Smooth muscle cell (in vitro differentiated cells): ENCODE data around the gene PRSS56. TPM values are rescaled to one million over a fixed set of nuclear protein-coding genes. Genes with fewer than 3 reads are reported as not detected.

Source experiments
- DNase-seq: peaks from one replicate; lab custom pipeline; 2025; ENCODE audit not compliant: unreplicated experiment; lab: John Stamatoyannopoulos, UW
- H2AFZ ChIP-seq: fragments of 200-600 bp; sonication (generic); 2 replicates; pipeline ENCODE4 v1.6.0; 2016; ENCODE audit warnings: antibody characterized with exemption, low read depth, mild to moderate bottlenecking
- H3F3A ChIP-seq: fragments of 200-600 bp; sonication (generic); 2 replicates; pipeline ENCODE4 v1.6.0; 2017; ENCODE audit warnings: antibody characterized with exemption, low read depth
- H3K27ac ChIP-seq: fragments of 200-600 bp; sonication (generic); 2 replicates; pipeline ENCODE4 v1.5.1; 2016; ENCODE audit warnings: low read depth, mild to moderate bottlenecking
- H3K27me3 ChIP-seq: fragments of 200-600 bp; sonication (generic); 2 replicates; pipeline ENCODE4 v1.6.1; 2016; ENCODE audit warnings: low read depth, mild to moderate bottlenecking
- H3K36me3 ChIP-seq: fragments of 200-600 bp; sonication (generic); 2 replicates; pipeline ENCODE4 v1.5.1; 2016; ENCODE audit warnings: low read depth
- H3K4me1 ChIP-seq: fragments of 200-600 bp; sonication (generic); 2 replicates; pipeline ENCODE4 v1.5.1; 2016; ENCODE audit warnings: low read depth
- H3K4me2 ChIP-seq: fragments of 200-600 bp; sonication (generic); 2 replicates; pipeline ENCODE4 v1.6.0; 2016; ENCODE audit warnings: mild to moderate bottlenecking
- H3K4me3 ChIP-seq: fragments of 200-600 bp; sonication (generic); 2 replicates; pipeline ENCODE4 v1.5.1; 2016; ENCODE audit warnings: mild to moderate bottlenecking
- H3K79me2 ChIP-seq: fragments of 200-600 bp; sonication (generic); 2 replicates; pipeline ENCODE4 v1.6.0; 2016; ENCODE audit warnings: low read depth, mild to moderate bottlenecking
- H3K9ac ChIP-seq: fragments of 200-600 bp; sonication (generic); 2 replicates; pipeline ENCODE4 v1.6.0; 2016; ENCODE audit warnings: low read depth
- H3K9me3 ChIP-seq: fragments of 200-600 bp; sonication (generic); replicated peaks from 2 replicates; pipeline ENCODE4 v1.5.1; 2016; ENCODE audit warnings: low read depth
- H4K20me1 ChIP-seq: fragments of 200-600 bp; sonication (generic); 2 replicates; pipeline ENCODE4 v1.6.0; 2016; ENCODE audit warnings: low read depth
- WGBS: methylation state at CpG from one replicate; pipeline ENCODE4 v1.1.7; 2016; ENCODE audit warnings: low lambda C conversion rate; 5-methylcytosine and 5-hydroxymethylcytosine counted together
- polyA plus RNA-seq: library from polyadenylated mRNA; unstranded; fragments of >200 nt; fragmentation: Nextera tagmentation; extraction: Ambion mirVana; gene quantifications from 2 replicates; pipeline ENCODE4 v1.2.1, GENCODE V29; 2016
- total RNA-seq: library from RNA; depleted of rRNA; stranded (reverse); fragments of >200 nt; gene quantifications from 2 replicates; pipeline ENCODE4 v1.2.3, GENCODE V29; 2014
- TF ChIP-seq, protein P1 (sequence below): fragments of 200-600 bp; sonication (generic); IDR thresholded peaks from 2 replicates; pipeline ENCODE4 v1.5.1; 2017; ENCODE audit warnings: borderline replicate concordance, mild to moderate bottlenecking, antibody characterized with exemption; ENCODE audit not compliant: insufficient read depth, poor library complexity, severe bottlenecking

PRSS56 gene
- total and polyA plus RNA-seq, 2 experiments from 2014 or later = not detected

DNA sequence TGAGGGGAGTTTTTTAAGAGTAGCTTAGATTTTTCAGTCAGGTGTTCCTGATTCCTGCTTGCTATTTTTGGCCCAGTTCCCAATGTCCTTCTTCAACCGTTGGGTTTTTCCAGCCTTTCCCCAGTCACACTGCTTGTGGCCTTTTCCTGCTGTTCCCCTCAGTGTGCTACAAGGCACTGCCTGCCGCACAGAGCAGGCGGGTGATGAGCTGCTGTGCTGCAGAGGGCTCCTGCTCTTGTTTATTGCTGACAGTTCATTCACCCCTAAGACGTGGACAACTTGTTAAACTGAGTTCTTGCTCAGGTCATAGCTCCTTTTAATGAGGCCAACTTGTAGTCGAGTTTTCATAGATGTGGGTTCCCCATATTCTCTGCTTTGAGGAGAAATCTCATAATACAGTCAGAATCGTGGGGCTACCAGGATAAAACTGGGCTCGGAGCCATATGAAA lies 50.9 kb downstream of the PRSS56 start:
- no peaks in the 10 kb centered on the region for H3K27me3 ChIP-seq

DNA sequence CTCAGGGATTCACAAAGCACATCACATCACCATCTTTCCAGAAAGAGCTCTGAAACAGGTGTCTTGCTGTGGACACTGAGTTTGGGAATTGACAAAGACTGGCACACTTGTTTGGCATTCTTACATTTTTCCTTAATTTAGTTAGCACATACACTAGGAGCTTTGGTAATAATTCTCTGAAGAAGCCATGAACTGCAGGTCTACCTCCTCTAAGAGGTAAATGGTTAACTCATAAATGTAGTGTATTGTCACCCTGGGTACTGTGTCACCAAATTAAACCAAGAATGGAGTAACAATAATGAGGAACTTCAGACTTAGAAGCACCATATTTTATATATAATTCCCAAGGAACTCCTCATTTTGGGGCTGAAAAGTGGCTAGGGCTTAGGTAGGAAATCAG lies 52.9 kb downstream of the PRSS56 start:
- Histone ChIP-seq H2AFZ (no peak overlapping the region), H3K27me3 (no peaks in the 10 kb centered on the region), H3K4me2 (no peak overlapping the region), H4K20me1 (peaks cover 2% of the 10 kb centered on the region), H3K4me3 (no peak overlapping the region), H3K36me3 (peaks cover under 1% of the 10 kb centered on the region), H3K27ac (no peak overlapping the region), H3K9ac (no peak overlapping the region), H3K4me1 (no peaks in the 10 kb centered on the region), H3K9me3 (no peaks in the 10 kb centered on the region), H3F3A (no peaks in the 10 kb centered on the region), H3K79me2 (no peaks in the 10 kb centered on the region)
- TF ChIP-seq, protein P1, sequence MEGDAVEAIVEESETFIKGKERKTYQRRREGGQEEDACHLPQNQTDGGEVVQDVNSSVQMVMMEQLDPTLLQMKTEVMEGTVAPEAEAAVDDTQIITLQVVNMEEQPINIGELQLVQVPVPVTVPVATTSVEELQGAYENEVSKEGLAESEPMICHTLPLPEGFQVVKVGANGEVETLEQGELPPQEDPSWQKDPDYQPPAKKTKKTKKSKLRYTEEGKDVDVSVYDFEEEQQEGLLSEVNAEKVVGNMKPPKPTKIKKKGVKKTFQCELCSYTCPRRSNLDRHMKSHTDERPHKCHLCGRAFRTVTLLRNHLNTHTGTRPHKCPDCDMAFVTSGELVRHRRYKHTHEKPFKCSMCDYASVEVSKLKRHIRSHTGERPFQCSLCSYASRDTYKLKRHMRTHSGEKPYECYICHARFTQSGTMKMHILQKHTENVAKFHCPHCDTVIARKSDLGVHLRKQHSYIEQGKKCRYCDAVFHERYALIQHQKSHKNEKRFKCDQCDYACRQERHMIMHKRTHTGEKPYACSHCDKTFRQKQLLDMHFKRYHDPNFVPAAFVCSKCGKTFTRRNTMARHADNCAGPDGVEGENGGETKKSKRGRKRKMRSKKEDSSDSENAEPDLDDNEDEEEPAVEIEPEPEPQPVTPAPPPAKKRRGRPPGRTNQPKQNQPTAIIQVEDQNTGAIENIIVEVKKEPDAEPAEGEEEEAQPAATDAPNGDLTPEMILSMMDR = no peak
- no peak for DNase-seq

More for the DNA sequence above, 50.9 kb downstream of the PRSS56 start:
- peaks cover 13% of the 10 kb centered on the region for H4K20me1 ChIP-seq
- TF ChIP-seq, protein P1 = no peak
- H3K4me1 ChIP-seq = no peaks in the 10 kb centered on the region
- 86% methylated on average over 7 of the region's 7 CpGs for WGBS
- no peak overlapping the region for H3K4me2 ChIP-seq
- H3K9me3 ChIP-seq = no peaks in the 10 kb centered on the region
- no peak overlapping the region for H3K9ac ChIP-seq
- H3K79me2 ChIP-seq = no peaks in the 10 kb centered on the region
- H3K36me3 ChIP-seq = peaks cover 15% of the 10 kb centered on the region
- no peak overlapping the region for H3K4me3 ChIP-seq
- no peak overlapping the region for H2AFZ ChIP-seq
- no peak for DNase-seq
- no peak overlapping the region for H3K27ac ChIP-seq
- no peaks in the 10 kb centered on the region for H3F3A ChIP-seq

DNA sequence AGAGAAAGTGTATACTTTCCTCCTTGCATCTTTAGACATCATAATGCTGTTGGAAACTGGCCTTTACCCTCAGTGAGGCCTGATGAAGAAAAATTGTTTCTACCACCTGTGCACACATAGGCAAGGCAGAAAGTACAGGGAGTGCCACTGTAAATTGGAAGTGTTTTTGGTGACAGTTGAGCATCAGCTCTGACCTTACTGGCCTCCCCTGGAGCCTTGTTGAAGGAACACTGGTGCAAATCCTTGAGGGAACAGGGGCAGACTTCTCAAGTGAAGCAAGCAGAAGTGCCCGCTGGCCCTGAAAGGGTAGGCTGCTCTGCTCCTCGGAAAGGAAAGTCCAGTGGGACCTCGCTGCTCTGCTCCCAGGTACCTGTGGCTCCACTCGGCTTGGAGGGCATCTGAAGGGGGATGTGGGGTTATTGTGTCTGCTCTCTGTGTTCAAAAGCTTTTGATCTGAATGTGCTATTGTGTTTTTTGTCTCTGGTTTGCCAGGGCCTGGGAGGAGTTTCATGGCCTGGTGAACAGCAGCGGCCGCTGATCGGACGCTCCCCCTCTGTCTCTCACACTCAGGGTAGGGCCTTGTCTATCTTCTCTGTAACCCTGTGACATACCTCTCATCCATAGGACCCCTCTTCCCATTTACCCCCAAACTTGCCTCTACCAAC lies 53.7 kb downstream of the PRSS56 start:
- WGBS = 97% methylated on average over 8 of the region's 8 CpGs
- no peaks in the 10 kb centered on the region for H3F3A ChIP-seq
- no peak overlapping the region for H2AFZ ChIP-seq
- no peak overlapping the region for H3K9ac ChIP-seq
- TF ChIP-seq, protein P1 = no peak
- H3K27me3 ChIP-seq = no peaks in the 10 kb centered on the region
- DNase-seq = no peak
- H3K4me3 ChIP-seq = no peak overlapping the region
- no peak overlapping the region for H3K4me2 ChIP-seq
- no peaks in the 10 kb centered on the region for H4K20me1 ChIP-seq
- no peaks in the 10 kb centered on the region for H3K9me3 ChIP-seq
- H3K27ac ChIP-seq = peak overlapping the region; percentile 53
- H3K4me1 ChIP-seq = no peaks in the 10 kb centered on the region
- H3K36me3 ChIP-seq = no peaks in the 10 kb centered on the region
- no peaks in the 10 kb centered on the region for H3K79me2 ChIP-seq
